GM19438 (cell line): ENCODE data around the gene TBC1D22A.

Experiments
- ATAC-seq: cut with Tn5 transposase; IDR thresholded peaks from one replicate; pipeline ENCODE4 v1.9.1; 2021; ENCODE audit warnings: low read depth; ENCODE audit not compliant: unreplicated experiment

TBC1D22A gene

DNA sequence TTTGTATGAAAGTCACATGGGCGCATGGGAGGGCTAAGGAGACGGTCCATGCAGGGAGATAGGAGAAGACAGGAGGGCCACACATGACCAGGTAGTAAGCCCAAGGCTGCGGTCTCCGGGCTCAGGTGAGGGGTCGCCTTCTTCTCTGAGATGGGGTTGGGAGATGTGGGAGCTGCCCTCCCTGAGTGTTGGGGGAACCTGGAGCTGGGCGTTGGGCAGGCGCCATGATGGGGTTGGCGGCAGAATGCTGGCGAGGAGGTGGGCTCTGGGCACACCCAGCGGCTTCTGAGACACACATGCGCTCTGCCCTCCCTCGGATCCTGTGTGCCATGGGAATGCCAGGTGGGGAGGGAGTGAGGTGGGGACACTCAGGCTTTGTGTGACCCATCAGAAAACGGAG is 254.8 kb downstream of the TBC1D22A start:
- ATAC-seq = no peak

DNA sequence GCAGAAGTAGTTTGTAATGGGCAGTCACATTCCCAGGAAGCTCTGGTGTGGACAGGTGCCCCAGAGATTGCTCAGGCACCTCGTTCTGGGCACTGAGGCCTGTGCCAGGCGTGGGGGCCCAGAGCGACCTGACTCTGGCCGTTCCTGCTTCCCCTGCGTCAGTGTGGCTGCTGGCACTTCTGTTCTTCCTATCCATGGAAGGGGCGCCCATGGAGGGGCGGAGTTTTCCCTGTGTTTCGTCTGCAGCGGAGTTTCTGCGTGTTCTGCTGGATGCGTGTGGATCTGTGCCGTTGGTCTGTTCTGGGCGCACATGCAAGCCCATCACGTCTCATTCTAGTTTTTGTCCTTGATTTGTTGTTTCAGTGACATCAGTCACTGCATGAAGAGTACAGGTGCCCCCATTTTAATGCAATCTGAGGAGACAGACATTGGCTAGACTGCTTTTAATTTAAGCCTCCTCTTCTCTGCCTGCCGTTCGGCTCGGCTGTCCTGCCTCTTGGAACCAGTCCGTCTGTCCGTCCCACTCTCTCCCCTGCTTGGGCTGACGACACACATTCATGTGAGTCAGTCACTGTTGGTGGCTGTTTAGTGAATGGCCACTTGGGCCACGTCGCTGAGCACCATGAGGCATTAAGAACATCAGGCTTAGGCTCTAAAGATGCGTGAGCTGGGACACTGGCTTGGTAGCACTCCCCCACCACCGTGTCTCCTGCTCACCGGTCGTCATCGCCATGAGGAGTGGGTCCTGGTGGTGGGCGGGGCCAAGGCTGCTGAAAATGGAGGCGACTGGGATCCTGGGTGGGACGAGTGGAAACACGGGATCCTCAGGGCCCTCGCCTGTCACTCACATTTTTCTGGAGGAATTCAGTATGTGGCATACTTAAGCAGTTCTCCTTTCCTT is 255.8 kb downstream of the TBC1D22A start:
- ATAC-seq = no peak

GRCh38 chr22:47019012-47019790 is 256.8 kb downstream of the TBC1D22A start:
- ATAC-seq = no peak

DNA sequence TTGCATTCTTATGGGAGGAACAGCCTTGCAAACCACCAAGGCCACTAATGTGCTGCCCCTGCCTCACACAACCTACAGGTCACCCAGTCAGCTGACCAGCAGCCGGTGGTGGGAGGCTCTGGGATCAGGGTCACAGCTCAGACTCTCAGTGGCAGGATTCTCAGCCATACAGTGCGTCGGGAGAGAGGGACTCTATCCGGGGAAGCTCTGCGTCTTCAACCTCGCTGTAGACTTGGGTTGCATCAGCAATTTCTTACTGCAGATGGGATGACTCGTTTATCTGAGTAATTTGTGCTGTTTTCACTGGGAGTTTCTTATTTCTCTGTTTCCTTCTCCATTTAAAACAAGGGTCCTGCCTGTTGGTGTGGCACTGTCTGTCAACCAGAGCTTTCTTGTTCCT is 257.7 kb downstream of the TBC1D22A start:
- no peak for ATAC-seq

DNA sequence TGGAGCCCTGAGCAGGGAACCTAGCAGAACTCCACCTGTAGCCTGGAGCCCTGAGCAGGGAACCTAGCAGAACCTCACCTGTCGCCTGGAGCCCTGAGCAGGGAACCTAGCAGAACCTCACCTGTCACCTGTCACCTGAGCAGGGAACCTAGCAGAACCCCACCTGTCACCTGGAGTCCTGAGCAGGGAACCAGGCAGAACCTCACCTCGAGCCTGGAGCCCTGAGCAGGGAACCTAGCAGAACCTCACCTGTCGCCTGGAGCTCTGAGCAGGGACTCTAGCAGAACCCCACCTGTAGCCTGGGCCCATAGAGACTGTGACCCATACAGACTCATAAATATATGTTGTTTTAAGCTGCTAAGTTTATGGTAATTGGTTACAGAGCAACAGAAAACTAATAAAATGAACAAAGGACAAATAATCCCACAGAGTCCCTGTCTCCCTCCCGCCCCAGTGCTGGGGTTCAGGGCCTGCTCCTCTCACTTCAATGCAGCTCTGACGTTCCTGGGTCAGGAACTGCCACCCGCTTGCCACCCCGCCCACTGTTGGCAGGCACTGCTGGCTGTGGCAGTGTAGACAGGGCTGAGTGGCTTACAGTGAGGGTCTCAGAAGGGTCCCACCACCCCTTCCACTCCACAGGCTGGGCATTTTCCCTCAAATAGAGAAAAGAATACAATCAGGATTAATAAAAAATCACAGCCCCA is 259.1 kb downstream of the TBC1D22A start:
- ATAC-seq = no peak

DNA sequence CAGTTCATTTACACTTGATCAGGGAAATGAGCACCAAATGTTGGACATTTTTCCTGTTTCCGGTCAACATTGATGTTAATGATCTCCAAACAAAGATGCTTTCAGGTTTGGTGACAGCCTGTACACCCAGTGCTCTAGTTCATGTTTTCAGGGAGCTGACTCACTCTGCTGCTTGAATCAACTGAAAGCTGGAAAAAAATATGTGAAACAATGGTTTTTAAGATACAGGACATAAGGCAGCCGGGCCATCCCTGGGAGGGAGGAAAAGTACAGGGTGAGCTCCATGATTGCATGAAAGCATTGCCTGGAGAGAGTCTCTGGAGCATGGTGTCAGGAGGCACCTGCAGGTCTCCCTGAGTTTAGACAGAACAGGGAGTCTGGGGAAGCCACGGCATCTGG is 259.6 kb downstream of the TBC1D22A start:
- ATAC-seq = no peak

DNA sequence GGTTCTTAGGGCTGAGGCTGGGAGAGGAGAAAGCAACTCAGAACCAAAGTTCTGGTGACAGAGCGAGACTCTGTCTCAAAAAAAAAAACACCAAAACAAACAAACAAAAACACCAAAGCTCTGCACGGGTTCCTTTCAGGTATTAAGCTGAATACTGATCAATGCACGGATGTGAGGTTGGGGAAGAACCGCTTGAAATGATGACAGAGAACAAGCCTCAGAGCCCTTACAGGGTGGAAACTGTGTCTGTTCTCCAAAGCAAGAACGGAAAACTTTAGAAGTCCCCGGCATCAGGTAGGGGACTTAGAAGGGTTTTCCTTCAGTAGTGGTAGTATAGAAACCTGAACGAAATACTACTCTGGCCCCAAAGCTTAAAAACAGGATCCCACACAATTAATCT is 260.0 kb downstream of the TBC1D22A start:
- no peak for ATAC-seq

DNA sequence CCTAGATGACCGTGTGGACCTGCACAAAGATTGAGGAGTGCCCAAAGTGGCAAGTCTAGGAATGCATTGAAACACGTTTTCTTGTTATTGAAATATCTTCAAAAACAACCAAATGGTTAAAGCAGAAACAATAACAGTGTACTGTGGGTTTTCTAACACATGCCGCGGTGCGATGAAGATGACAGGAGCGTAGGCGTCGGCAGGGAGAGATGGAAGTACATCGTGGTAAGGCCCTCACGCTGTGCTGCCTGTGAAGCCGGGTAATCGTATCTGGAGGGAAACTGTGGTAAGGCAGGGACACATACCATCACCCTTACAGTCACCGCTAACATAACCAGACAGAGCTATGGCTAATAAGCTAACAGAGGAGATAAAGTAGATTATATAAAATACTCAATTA is 261.4 kb downstream of the TBC1D22A start:
- ATAC-seq = no peak

DNA sequence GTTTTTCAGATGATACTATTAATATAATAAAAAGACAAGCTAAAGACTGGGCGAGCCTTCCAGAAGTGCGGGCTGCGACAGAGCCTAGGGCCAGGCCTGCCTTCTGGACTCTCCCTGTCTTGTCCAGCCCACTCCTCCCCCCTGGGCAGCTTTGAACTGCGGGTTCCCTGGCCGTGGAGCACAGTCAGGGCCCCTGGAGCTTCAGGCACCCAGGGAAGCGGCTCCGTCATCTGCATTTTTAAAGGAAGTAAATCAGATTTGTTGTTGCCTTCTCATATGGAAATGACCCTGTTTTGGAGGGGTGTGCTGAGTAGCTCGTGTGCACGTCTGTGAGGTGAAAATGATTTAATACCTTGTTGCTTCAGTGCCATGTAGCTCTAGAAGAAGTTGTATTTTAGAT is 265.3 kb downstream of the TBC1D22A start:
- ATAC-seq = no peak

DNA sequence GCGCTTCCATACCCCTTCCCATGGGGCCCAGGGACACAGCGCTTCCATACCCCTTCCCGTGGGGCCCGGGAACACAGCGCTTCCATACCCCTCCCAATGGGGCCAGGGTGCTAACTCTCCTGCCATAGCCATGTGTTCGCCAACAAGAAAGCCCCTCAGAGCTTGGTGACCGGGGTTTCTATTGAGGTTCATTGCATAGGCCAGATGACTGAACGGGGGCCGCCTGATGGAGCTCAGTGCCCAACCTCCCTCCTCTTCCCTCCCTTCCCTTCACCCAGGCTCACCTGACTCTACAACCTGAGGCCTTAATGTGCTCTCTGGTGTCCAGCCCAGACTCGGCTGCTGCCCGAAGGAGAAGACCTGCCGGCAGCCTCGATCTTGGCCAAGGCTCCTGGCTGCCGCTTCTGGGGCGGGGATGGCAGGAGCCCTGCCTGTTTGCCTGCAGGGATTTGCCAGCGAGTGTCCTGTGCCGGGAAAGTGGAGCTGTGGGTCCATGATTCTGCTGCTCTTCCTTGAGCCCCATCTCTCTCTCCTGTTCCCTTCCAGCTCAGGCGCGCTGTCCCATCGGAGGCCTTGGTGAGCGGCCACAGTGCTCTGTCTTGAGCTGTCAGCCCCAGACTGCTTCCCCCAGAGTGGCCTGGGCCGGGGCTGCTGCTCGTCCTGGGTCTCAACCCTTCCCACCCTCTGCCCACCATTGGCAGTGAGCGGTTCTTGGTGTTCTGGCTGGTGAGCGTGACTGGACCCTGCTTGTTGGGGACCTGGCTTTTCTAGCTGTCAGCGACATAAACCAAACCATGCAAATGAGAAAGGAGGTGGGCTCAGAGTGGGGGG is 267.0 kb downstream of the TBC1D22A start:
- ATAC-seq = no peak

GRCh38 chr22:47030143-47030661 is 267.8 kb downstream of the TBC1D22A start:
- ATAC-seq = no peak

DNA sequence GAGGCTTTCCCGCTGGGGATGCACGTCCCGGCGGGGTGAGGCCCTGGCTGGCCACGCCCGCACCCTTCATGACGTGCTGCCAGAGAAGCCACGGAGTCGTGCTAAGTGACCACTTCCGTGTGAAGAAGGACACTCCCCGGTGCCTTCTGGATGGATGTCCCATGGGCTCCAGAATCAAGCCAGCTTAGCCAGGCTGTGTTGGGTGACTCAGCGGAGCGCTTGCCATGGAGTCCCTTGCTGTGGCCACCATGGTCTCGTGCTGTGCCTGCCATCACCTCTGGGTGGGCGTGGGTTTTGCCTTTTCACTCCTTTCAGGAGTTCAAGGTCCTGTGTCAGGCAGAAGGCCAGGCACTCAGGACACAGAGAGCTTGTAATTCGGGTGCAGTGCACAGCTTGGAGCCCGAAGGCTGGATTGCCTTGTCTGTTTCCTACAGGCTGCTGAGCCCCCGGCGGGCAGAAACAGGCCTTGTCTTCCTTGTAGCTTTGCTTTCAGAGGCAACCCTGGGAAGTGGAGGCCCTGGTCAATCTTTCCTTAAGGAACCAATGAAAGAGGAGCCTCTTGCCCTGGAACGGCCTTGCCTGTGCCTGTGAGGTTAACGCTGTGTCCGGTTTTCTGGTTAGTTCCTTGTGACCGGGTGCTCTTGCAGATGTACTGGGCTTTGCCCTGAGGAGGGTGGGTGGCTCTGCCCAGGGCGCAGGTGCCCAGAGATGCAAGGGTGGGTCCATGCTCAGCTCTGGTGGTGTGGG is 268.6 kb downstream of the TBC1D22A start:
- ATAC-seq = no peak

DNA sequence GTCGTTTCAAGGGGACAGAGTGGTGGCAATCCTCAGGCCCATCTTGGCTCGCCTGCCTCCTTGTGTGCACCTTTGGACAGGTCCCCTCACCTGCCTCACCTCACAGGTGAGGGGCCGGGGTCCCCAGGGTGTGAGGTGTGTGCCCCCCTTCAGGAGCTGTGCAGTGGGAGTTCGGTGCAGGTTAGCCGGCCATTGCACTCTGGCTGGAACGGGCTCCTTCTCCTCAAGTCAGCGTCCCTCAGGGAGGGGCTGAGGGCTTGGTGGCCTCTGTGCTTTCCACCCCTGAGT is 269.1 kb downstream of the TBC1D22A start:
- ATAC-seq = no peak

- no peak for ATAC-seq
Observed at GRCh38 chr22:47032091-47032943, 269.9 kb downstream of the TBC1D22A start.

- ATAC-seq = no peak
Observed at GRCh38 chr22:47032956-47033647, 270.7 kb downstream of the TBC1D22A start.

DNA sequence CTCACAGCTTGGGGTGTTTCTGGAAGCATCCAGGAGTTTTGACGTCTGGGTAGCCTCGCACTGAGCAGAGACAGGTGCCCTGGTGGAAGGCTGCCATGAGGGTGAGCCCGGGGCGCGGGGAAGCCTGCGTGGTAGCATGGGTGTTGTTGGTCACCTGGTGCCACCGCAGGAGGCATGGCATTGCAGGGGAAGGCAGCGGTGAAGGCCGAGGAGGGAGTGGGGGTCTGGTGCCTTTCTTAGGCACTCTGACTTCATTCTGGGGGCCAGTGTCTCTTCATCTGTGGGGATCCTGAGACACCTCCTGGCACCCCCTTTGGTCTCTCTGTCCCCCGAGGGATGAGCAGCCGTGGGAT is 271.2 kb downstream of the TBC1D22A start:
- ATAC-seq = no peak

- no peak for ATAC-seq
Observed at GRCh38 chr22:47034076-47034808, 271.8 kb downstream of the TBC1D22A start.
